ENCODE measurements around the gene IKZF1.

DNA sequence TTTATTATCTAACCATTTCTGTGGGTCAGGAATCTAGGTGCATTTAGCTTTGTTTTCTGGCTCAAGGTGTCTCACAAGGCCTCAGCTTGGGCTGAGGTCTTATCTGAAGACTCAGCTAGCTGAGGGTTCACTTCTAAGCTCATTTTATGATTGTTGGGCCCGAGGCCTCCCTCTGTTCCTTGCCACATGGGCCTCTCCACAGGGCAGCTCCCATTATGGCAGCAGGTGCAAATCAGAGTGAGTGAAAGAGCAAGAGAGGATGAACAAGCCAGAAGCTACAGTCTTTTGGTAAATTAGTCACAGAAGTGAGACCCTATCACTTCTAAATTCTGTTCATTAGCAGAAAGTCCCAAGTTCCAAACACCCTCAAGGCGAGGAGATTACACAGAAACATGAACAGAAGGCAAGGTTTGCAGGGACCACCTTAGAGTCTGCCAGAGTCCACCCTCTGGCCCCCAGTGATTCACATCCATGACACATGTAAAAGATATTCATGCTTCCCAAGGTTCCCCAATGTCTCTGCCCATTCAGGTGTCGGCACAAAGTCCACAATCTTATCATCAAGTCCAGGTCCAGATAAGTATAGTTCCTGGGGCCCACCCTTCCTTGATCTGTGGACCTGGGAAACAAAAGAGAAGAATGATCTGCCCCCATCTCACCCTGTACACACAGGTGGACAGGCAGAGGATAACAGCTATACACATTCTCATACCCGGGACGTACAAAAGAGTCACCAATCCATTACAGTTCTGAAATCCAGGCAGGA, 121.9 kb downstream of the IKZF1 start:
- TF ChIP-seq, protein P1, sequence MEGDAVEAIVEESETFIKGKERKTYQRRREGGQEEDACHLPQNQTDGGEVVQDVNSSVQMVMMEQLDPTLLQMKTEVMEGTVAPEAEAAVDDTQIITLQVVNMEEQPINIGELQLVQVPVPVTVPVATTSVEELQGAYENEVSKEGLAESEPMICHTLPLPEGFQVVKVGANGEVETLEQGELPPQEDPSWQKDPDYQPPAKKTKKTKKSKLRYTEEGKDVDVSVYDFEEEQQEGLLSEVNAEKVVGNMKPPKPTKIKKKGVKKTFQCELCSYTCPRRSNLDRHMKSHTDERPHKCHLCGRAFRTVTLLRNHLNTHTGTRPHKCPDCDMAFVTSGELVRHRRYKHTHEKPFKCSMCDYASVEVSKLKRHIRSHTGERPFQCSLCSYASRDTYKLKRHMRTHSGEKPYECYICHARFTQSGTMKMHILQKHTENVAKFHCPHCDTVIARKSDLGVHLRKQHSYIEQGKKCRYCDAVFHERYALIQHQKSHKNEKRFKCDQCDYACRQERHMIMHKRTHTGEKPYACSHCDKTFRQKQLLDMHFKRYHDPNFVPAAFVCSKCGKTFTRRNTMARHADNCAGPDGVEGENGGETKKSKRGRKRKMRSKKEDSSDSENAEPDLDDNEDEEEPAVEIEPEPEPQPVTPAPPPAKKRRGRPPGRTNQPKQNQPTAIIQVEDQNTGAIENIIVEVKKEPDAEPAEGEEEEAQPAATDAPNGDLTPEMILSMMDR (IDR thresholded peaks at IDR 0.05; ENCODE audit: low read depth, low read length, poor library complexity, severe bottlenecking) = no peak
- no peak for TF ChIP-seq EZH2phosphoT487 (IDR thresholded peaks at IDR 0.05; ENCODE audit: borderline replicate concordance, low read length)
